Natural killer cell (primary cell): Measurements from ENCODE around the gene IRF9. TPM values are rescaled to one million over a fixed set of nuclear protein-coding genes. Genes with fewer than 3 reads are reported as not detected.

Experiments
- ATAC-seq, 3 donors: fragments of 150-1000 bp in 2 of 3; fragments of 200-7000 bp in 1 of 3; cut with Tn5 transposase; 1 replicate in 1 of 3; 2 replicates in 2 of 3; pipeline ENCODE4 v1.10.0; 2021; ENCODE audit warnings: mild to moderate bottlenecking in 2 of 3, moderate library complexity in 2 of 3
- DNase-seq, 2 donors: peaks; one replicate each; pipeline versions ENCODE4 v3.0.0 to v3.0.0-alpha.2; 2013 to 2021; ENCODE audit warnings: mixed read lengths in 1 of 2
- H3K27ac ChIP-seq: one replicate; pipeline ENCODE4 v1.5.1; 2013; ENCODE audit warnings: mild to moderate bottlenecking, low read length
- H3K27me3 ChIP-seq: one replicate; pipeline ENCODE4 v1.6.1; 2013; ENCODE audit warnings: low read length; ENCODE audit not compliant: control insufficient read depth, insufficient read depth
- H3K36me3 ChIP-seq: one replicate; pipeline ENCODE4 v1.6.1; 2013; ENCODE audit warnings: low read length; ENCODE audit not compliant: control insufficient read depth, insufficient read depth
- H3K4me1 ChIP-seq: one replicate; pipeline ENCODE4 v1.6.1; 2013; ENCODE audit warnings: low read length; ENCODE audit not compliant: control insufficient read depth, insufficient read depth
- H3K4me3 ChIP-seq: one replicate; pipeline ENCODE4 v1.5.1; 2013; ENCODE audit warnings: low read length
- H3K9me3 ChIP-seq: one replicate; pipeline ENCODE4 v1.6.1; 2013; ENCODE audit warnings: low read length; ENCODE audit not compliant: control insufficient read depth, insufficient read depth
- H3K27ac Mint-ChIP-seq, 2 donors: one replicate each; pipeline ENCODE4 v1.8.0; 2022; ENCODE audit warnings: mild to moderate bottlenecking in 2 of 2, mixed read lengths in 2 of 2, moderate library complexity in 1 of 2
- H3K27me3 Mint-ChIP-seq, 2 donors: one replicate each; pipeline ENCODE4 v1.8.0; 2022; ENCODE audit warnings: low read depth in 2 of 2, mixed read lengths in 2 of 2
- H3K36me3 Mint-ChIP-seq: one replicate; pipeline ENCODE4 v1.8.0; 2022; ENCODE audit warnings: mixed read lengths
- H3K4me1 Mint-ChIP-seq, 2 donors: one replicate each; pipeline ENCODE4 v1.8.0; 2022; ENCODE audit warnings: mixed read lengths in 2 of 2
- H3K4me3 Mint-ChIP-seq: one replicate; pipeline ENCODE4 v1.8.0; 2022; ENCODE audit warnings: mild to moderate bottlenecking, moderate library complexity, mixed read lengths
- H3K9me3 Mint-ChIP-seq, 2 donors: one replicate each; pipeline ENCODE4 v1.8.0; 2022; ENCODE audit warnings: mixed read lengths in 2 of 2
- WGBS: methylation state at CpG from one replicate; pipeline ENCODE4 v1.1.7; 2013; ENCODE audit warnings: missing lambda C conversion rate; ENCODE audit not compliant: insufficient coverage; 5-methylcytosine and 5-hydroxymethylcytosine counted together
- intact Hi-C: fragments of 100-400 bp; cut with micrococcal nuclease; formaldehyde crosslinking; loops from one replicate; pipeline ENCODE4 v1.14.2; 2022
- total RNA-seq, 4 donors: library from RNA; stranded (reverse); fragments of 120-200 nt in 1 of 4; gene quantifications; one replicate each; pipeline versions ENCODE4 v1.2.3 to v1.2.4, GENCODE V29; 2013 to 2022
- TF ChIP-seq, protein P1 (sequence below): fragments of 200-600 bp; IDR thresholded peaks from one replicate; pipeline ENCODE4 v1.8.0; 2022; ENCODE audit warnings: antibody characterized with exemption

Gene IRF9
- total RNA-seq, 3 donors from 2014 or later (not counting 1 experiment from before 2014, with no cell fraction given) = 178 to 348 (median 319) TPM

GRCh38 chr14:24145690-24146452, 15.2 kb upstream of the IRF9 start:
- TF ChIP-seq, protein P1, sequence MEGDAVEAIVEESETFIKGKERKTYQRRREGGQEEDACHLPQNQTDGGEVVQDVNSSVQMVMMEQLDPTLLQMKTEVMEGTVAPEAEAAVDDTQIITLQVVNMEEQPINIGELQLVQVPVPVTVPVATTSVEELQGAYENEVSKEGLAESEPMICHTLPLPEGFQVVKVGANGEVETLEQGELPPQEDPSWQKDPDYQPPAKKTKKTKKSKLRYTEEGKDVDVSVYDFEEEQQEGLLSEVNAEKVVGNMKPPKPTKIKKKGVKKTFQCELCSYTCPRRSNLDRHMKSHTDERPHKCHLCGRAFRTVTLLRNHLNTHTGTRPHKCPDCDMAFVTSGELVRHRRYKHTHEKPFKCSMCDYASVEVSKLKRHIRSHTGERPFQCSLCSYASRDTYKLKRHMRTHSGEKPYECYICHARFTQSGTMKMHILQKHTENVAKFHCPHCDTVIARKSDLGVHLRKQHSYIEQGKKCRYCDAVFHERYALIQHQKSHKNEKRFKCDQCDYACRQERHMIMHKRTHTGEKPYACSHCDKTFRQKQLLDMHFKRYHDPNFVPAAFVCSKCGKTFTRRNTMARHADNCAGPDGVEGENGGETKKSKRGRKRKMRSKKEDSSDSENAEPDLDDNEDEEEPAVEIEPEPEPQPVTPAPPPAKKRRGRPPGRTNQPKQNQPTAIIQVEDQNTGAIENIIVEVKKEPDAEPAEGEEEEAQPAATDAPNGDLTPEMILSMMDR = no peak
- peaks cover 36% of the 10 kb centered on the region for H3K36me3 ChIP-seq
- no peaks in the 10 kb centered on the region for H3K27me3 ChIP-seq
- H3K9me3 ChIP-seq = no peaks in the 10 kb centered on the region
- peak overlapping the region; percentile 88 for H3K27ac ChIP-seq
- ATAC-seq = no peak
- Mint-ChIP-seq H3K9me3 (no peaks in the 10 kb centered on the region), H3K27ac (peak overlapping the region; percentile 94), H3K4me1 (peaks cover 58 to 82% of the 10 kb centered on the region in 2 donors), H3K36me3 (peaks cover 7% of the 10 kb centered on the region), H3K27me3 (no peaks in the 10 kb centered on the region), H3K4me3 (peak overlapping the region; percentile 97)
- WGBS = 6% methylated on average over 8 of the region's 9 CpGs
- peak overlapping the region; percentile 91 for H3K4me3 ChIP-seq
- intact Hi-C loops = loop anchor here (1.0 to 2.0 kb wide), 3 partner anchors 15 to 67 kb away; partner anchors contain the start of genes CHMP4A, IPO4 and IRF9
- peaks cover 36% of the 10 kb centered on the region for H3K4me1 ChIP-seq
- DNase-seq = no peak

GRCh38 chr14:24146453-24146977, 14.6 kb upstream of the IRF9 start, which contains the start of gene PSME2:
Gene PSME2, minus strand, starts transcription at chr14:24146610. Its CDS starts 29 bp downstream, at chr14:24146581.
- H3K4me1 ChIP-seq = peaks cover 34% of the 10 kb centered on the region
- ATAC-seq = peak; percentile 66 to 80 (median 70)
- peaks cover 43% of the 10 kb centered on the region for H3K36me3 ChIP-seq
- no peaks in the 10 kb centered on the region for H3K9me3 ChIP-seq
- peak within 1 kb of the TSS; percentile 97 for H3K4me3 Mint-ChIP-seq
- H3K36me3 Mint-ChIP-seq = peaks cover 7% of the 10 kb centered on the region
- no peaks in the 10 kb centered on the region for H3K27me3 ChIP-seq
- DNase-seq = peak; percentile 82 to 92
- H3K27ac ChIP-seq = peak within 1 kb of the TSS; percentile 88
- H3K4me1 Mint-ChIP-seq = peaks cover 59 to 80% of the 10 kb centered on the region in 2 donors
- TF ChIP-seq, protein P1 = no peak
- H3K9me3 Mint-ChIP-seq = no peaks in the 10 kb centered on the region
- intact Hi-C loops = loop anchor here (1.0 to 2.0 kb wide), 3 partner anchors 15 to 66 kb away; partner anchors contain the start of genes CHMP4A, IPO4 and IRF9
- WGBS = 0% methylated on average over 20 of the region's 25 CpGs
- H3K27me3 Mint-ChIP-seq = no peaks in the 10 kb centered on the region
- H3K4me3 ChIP-seq = peak within 1 kb of the TSS; percentile 91
- peak within 1 kb of the TSS; percentile 94 for H3K27ac Mint-ChIP-seq

DNA sequence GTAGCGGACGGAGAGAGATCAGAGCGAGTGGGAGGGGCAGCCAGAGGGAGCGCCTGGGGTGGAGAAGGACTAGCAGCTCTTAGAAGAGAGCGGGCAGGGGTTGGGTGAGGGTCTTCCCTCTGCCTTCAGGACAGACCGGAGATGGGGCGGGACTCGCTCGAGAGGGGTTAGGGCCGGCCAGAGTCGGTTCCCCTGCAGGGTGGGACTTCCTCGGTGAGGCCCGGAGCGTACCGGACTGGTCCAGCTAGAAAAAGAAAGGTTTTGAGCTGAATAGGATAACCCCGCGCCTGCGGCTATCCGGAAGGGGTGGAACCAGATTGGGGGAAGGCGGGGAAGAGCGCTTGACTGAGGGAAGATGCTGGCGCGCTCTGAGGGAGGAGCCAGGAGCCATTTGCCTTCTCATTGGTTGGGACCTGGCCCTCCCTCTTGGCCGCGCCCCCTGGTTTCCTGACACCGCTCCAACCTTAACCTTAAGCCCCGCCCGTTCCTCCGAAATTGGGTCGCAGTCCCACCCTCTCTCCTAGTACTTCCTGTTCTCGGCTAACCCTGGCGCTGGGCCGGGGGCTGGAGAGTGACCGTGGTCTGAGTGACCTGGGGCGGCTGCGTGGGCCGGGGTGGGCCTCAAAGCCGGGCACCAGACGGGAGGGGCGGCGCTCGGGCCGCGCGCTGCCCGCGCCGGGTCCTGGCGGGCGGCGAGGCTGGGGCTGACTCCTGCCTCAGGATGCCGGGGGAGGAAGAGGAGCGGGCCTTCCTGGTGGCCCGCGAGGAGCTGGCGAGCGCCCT, 13.9 kb upstream of the IRF9 start, which contains the start of gene RNF31:
Gene RNF31, plus strand, starts transcription at position 521 of the 783 bp plus-strand sequence. Its CDS starts 201 bp downstream, at position 722.
- Histone ChIP-seq H3K27ac (peak within 1 kb of the TSS; percentile 88), H3K4me3 (peak within 1 kb of the TSS; percentile 91), H3K9me3 (no peaks in the 10 kb centered on the region), H3K27me3 (no peaks in the 10 kb centered on the region), H3K36me3 (peaks cover 49% of the 10 kb centered on the region), H3K4me1 (peaks cover 29% of the 10 kb centered on the region)
- Mint-ChIP-seq H3K27ac (peak within 1 kb of the TSS; percentile 94), H3K4me1 (peaks cover 53 to 73% of the 10 kb centered on the region in 2 donors), H3K27me3 (no peaks in the 10 kb centered on the region), H3K36me3 (peaks cover 7% of the 10 kb centered on the region), H3K4me3 (peak within 1 kb of the TSS; percentile 97), H3K9me3 (no peaks in the 10 kb centered on the region)
- whole genome bisulfite sequencing = under 1% methylated on average over 57 of the region's 57 CpGs
- peak; percentile 86 to 95 (median 86) for ATAC-seq
- TF ChIP-seq, protein P1 = no peak
- peak; percentile 95 to 99 for DNase-seq
- intact Hi-C loops = loop anchor here (1.0 to 2.0 kb wide), 6 partner anchors 11 to 124 kb away; partner anchors contain the start of genes CHMP4A, DCAF11, IPO4 and IRF9
